Right lobe of liver (tissue), 4 donors: ENCODE data around the gene TACSTD2.

Source experiments
- CTCF ChIP-seq, 4 donors: fragments of 200-600 bp in 3 of 4; fragments of 450-650 bp in 1 of 4; IDR thresholded peaks; one replicate each; pipeline versions ENCODE4 v1.5.1 to v1.8.0; 2016 to 2022; ENCODE audit warnings: antibody characterized with exemption in 4 of 4, mild to moderate bottlenecking in 2 of 4
- POLR2A ChIP-seq: fragments of 450-650 bp; IDR thresholded peaks from one replicate; pipeline ENCODE4 v1.6.1; 2017; ENCODE audit warnings: antibody characterized with exemption, mild to moderate bottlenecking
- donor health status: DM: no; HTN: no; CAD: no.
- donor health status: DM: no; HTN: no; CAD: no.
- donor health status: DM: no; HTN: yes; CAD: no.

GRCh38 chr1:58572690-58573089 lies 4.4 kb downstream of the TACSTD2 start:
- TF ChIP-seq CTCF (IDR thresholded peaks at IDR 0.05) (no peak), POLR2A (no peak)
